Activated naive CD8-positive, alpha-beta T cell treated with anti-CD3 and anti-CD28 coated beads, Interleukin-2, amount 50 U/mL, for 16 hours (primary cell): ENCODE results near the gene HEATR9.

Source experiments
- DNase-seq: peaks from one replicate; pipeline ENCODE4 v3.0.0-alpha.2; 2020; ENCODE audit warnings: low read depth, low spot score

HEATR9 gene

DNA sequence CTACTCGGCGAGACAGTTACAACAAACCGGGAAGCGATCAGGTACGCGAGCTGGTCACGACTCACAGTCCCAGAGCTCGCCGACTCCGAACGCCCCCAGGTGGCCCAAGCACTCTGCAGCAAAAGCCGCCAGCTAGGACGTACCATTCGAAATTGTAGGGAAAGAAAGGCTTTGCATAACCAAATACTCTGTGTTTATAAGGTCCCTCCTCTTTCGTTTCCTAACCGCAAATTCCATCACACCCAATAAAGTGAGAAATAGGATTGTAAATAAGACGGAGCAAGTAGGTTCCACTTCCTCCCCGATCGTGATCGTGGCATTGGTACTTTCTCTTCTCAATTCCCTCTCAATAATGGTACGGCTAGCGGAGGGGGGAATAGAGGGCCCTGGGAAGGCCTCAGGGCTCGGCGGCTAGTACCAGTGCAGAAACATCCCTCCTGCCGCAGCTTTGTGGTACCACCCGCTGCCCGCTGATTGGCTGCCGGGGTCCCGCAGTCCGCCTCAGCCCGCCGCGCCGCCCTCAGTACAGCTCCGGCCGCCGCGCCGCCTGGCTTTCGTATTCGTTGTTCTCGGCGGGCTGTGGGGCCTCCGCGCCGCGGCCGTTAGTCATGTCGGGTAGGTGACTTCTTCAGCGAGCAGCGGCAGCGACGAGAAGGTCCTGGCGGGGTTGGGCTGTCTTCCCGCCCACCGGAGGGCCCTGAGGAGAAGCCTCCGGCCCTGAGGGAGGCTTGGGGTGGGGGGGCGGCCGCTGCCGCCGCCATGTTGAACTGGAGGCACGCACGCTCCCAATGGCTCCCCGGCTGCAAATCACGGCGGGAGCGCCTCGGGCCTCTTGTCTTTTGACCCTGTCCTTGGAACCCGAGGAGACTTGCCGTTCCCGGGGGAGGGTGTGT lies 59.5 kb downstream of the HEATR9 start, which contains the start of gene TAF15:
Gene TAF15, plus strand, starts transcription at position 523 of the 893 bp plus-strand sequence. Its CDS starts 86 bp downstream, at position 609.
- peak; percentile 90 for DNase-seq

DNA sequence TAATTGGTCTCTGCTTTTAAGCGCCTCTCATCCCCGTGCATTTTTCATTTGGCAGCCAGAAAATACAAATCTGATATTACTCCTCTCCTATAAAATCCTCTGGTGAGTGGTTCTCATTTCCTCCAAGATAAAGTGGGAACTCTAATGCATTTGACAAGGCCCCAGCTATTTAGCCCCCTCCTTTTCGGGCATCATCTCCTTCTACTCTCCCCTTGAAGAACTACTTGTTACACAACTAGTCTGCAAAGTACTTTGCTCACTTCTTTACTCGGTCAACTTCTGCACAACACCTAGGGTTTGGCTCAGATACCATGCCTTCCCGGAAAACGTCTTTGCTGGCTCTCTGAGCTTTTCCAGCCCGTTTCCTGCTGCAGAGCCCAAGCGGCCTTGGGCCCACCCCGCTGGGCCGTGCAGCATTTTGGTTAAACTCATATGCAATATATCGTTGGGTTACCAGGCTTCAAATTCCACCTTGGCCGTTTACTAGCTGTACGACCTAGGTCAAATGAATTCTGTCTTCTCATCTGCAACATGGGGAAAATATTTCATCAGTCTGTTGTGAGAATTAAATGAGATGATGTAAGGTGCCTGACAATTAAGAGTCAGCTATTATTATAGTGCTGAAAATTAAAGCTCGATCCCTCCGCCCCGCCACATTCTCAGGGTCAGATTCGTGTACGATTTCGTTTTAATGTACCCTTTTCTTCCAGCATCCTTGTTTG lies 60.3 kb downstream of the HEATR9 start:
- no peak for DNase-seq

DNA sequence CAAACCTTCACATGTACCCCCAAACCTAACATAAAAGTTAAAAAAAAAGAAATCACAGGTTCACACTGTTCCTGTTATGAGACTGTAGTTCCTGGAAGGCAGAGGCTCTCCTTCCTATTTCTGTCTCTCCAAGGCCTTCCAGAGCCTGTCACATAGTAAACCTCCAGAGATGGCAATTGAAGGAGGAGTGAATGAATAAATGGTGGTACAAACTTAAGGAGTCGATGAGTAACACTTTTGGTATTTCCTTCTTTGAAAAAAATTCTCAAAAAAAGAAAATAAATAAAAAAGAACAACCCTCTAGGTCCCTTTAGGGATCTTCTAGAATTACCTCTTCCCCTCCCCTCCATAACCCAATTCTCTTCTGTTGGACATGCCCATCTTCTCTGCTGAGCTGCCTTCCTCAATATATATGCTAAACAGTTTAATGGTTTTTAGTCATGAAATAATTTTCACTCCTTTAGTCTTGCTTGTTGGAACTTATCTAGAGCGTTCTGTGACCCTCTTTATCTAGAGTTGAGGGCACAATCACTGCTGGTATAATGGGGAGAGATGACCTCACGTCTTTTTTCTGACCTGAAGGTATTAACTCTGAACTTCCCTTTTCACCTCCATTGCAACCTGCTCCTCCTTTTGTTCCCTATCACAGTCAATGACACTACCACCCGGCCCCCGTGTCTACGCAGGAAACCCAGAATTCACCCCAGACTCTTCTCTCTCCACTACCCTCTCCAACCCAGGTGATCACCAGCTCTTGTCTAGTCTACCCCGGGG lies 61.1 kb downstream of the HEATR9 start:
- DNase-seq: no peak
